ENCODE measurements around the gene UTS2R.

The UTS2R gene

DNA sequence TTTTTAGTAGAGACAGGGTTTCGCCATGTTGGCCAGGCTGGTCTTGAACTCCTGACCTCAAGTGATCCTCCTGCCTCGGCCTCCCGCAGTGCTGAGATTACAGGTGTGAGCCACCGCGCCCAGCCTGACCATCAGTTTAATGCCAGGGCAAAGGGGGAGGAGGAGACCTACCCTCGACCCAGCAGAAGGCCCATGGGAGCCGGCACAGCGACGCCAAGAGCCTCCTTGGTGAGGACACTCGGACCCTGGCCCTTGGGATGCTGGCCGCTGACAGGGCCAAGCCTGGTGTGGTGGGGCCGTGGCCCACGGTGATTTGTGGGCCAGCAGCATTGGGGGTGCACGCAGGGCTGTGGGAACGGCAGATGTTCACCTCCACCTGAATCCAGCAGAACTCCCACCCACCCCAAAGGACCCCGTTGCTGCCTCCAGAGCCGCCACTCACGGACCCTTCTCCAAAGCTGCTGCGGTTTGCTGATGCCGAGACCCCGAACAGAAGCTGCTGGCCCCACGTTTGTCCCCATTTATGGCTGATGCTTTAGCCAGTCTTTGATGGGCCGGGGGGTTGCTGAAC lies 20.0 kb downstream of the UTS2R start:
- no peak for DNase-seq (ENCODE audit: low spot score)
- H3K36me3 Mint-ChIP-seq (ENCODE audit: low read depth) = no peaks in the 10 kb centered on the region
- no peak overlapping the region for H3K27ac Mint-ChIP-seq
- no peak overlapping the region for H3K4me3 Mint-ChIP-seq
- peaks cover 3% of the 10 kb centered on the region for H3K4me1 Mint-ChIP-seq (ENCODE audit: low read depth)
- no peaks in the 10 kb centered on the region for H3K9me3 Mint-ChIP-seq
- H3K27me3 Mint-ChIP-seq (ENCODE audit: low read depth) = peaks cover 5% of the 10 kb centered on the region

DNA sequence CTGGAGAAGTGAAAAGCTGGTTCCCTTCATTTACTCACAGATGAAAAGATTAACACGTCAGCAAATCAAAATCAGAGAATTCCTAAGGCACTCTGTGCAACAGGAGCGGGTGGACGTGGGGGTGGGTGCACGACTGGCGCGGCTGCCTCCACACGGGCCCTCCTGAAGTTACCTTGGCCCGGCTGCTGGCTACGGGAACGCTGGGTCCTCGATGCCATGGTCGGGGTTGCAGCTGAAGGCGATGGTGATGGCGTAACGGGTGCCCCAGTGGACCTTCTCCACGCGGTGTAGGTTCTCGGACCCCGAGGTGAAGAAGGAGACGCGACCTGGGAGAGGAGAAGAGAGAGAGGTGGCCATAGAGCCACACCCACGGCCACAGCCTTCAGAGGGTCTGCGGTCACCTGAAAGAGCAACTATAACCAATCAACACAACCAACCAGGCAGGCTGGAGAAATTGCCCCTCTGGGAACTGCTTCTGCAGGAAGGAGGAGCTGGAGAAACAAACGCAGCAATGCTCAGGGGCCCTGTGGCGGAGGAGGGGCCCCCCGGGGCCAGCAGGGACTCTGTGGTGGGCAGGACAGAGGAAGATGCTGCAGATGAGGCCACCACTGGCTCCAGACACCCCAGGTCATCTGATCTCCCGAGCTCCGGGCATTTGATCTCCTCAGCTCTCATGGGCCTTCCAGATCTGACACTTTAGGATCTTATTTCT lies 20.8 kb downstream of the UTS2R start:
- Mint-ChIP-seq H3K9me3 (no peaks in the 10 kb centered on the region), H3K36me3 (ENCODE audit: low read depth) (no peaks in the 10 kb centered on the region), H3K4me1 (ENCODE audit: low read depth) (peaks cover 3% of the 10 kb centered on the region), H3K27ac (no peak overlapping the region), H3K27me3 (ENCODE audit: low read depth) (peaks cover 4% of the 10 kb centered on the region), H3K4me3 (no peak overlapping the region)
- DNase-seq (ENCODE audit: low spot score) = no peak

DNA sequence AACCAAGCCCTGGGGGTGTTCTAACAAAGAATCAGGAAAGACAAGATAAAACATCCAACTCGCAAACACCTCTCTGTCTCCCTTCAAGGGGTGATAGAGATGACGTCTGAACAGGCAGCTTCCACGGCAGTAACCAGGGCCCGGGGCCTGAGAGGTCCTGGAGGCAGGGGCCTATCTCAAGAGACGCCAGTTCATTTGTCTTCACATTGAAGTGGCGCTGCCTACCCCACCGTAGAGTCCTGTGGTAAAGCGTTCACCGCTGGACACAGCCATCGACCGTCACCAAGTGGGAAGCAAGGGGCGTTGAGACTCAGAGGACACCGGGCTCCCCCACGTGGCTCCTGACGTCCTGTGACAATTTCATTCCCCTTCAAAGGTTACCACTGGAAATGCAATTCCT lies 21.4 kb downstream of the UTS2R start:
- H3K27me3 Mint-ChIP-seq (ENCODE audit: low read depth) = no peaks in the 10 kb centered on the region
- H3K4me1 Mint-ChIP-seq (ENCODE audit: low read depth) = no peaks in the 10 kb centered on the region
- DNase-seq (ENCODE audit: low spot score) = no peak
- no peaks in the 10 kb centered on the region for H3K36me3 Mint-ChIP-seq (ENCODE audit: low read depth)
- H3K4me3 Mint-ChIP-seq = no peak overlapping the region
- no peak overlapping the region for H3K27ac Mint-ChIP-seq
- no peaks in the 10 kb centered on the region for H3K9me3 Mint-ChIP-seq

DNA sequence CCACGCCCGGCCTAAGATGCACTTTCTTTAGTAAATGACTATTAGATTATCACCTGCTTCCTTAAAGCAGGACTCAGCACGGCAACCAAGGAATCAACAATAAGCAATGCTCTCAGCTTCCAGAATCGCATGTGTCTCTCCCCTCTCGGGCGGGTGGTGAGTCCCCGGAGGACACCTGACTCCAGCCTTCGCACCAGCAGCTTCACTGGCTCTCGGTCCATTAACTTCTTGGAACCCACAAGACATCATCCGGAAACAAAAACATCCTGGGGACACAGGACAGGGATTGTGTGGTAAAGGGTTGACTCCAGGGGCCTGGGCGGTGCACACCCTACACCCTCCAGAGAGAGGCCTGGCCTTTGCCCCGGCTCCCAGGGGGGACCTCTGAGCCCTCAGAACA lies 22.7 kb downstream of the UTS2R start:
- Mint-ChIP-seq H3K27ac (no peak overlapping the region), H3K9me3 (no peaks in the 10 kb centered on the region), H3K4me3 (no peak overlapping the region), H3K4me1 (ENCODE audit: low read depth) (no peaks in the 10 kb centered on the region), H3K27me3 (ENCODE audit: low read depth) (no peaks in the 10 kb centered on the region), H3K36me3 (ENCODE audit: low read depth) (no peaks in the 10 kb centered on the region)
- DNase-seq (ENCODE audit: low spot score) = no peak

DNA sequence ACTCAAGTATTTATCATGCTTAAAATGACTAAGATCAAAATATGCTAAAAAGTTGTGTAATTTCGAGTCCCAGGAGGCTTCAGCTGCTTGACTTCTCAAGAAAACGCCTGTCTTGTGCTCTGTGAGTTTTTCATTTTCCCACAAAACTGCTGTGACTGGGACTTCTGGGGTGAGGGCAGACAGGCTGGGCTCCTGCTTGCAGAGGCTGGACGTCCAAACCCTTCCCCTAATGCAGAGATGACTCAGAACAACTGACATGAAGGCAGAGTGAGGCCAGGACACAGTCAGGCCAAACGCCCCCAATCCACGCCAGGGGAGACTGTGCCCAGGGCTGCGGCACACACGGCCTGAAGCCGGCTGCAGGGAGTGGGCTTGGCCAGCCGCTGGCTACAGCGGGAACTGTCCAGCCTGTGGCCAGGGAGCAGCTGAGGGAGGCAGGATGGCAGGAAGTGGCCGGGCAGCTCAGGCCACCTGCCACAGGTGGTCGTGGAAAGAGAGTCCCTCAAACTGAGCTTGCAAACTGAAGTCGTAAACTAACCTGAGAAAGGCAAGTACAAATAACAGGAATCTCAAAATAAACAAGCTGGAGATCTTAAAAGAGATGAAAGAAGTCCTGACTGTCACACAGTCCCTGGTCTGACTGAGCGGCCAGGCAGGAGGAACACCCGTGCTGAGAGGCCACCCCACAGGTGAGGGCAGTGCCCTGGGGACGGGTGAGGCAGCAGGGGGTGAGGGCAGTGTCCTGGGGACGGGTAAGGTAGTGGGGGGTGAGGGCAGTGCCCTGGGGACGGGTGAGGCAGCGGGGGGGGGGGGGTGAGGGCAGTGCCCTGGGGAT lies 25.3 kb downstream of the UTS2R start:
- Mint-ChIP-seq H3K4me1 (ENCODE audit: low read depth) (peaks cover 10% of the 10 kb centered on the region), H3K36me3 (ENCODE audit: low read depth) (peaks cover 8% of the 10 kb centered on the region), H3K27me3 (ENCODE audit: low read depth) (no peaks in the 10 kb centered on the region), H3K27ac (no peak overlapping the region), H3K4me3 (no peak overlapping the region), H3K9me3 (no peaks in the 10 kb centered on the region)
- DNase-seq (ENCODE audit: low spot score) = no peak

DNA sequence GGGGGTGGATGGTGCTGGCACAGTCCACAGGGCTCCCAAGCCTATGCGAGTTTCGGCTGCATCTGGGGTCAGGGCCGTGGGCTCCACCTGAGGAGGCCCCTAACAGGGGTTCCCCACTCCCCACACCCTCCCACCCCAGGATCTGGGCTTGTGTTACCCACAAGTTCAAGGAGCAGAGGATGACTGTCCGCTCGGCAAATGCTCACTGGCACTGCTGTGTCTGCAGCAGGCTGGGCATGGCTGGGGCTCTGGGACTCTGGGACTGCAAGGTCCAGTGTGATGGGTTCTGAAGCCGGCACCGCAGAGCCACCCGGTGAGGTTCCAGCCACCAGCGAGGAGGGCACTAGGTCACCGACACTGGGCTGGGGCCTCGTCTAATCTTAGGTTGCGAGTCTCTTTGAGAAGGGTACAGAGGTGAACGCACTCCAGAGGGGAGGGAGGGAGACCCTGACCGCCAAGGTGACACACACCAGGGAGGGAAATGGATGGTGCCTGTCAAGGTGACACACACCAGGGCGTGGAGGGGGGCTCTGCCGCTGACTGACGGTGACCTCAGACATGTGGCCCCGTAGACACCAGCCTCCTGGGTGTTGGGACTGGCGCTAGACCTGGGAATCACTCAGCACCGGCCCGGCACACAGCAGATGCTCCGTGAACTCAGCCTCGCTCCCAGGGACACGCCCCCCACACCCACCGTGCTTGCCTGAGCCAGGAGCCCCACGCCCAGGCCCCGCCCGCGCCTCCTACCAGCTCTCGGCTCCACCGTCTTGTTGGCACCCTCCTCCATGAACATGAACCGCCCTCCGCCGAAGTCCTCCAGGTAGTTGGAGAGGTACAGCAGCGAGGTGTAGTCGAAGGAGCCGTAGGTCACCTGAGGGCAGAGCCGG lies 26.1 kb downstream of the UTS2R start:
- no peak overlapping the region for H3K27ac Mint-ChIP-seq
- H3K4me1 Mint-ChIP-seq (ENCODE audit: low read depth) = peaks cover 10% of the 10 kb centered on the region
- DNase-seq (ENCODE audit: low spot score) = no peak
- H3K36me3 Mint-ChIP-seq (ENCODE audit: low read depth) = peaks cover 9% of the 10 kb centered on the region
- H3K4me3 Mint-ChIP-seq = no peak overlapping the region
- no peaks in the 10 kb centered on the region for H3K9me3 Mint-ChIP-seq
- H3K27me3 Mint-ChIP-seq (ENCODE audit: low read depth) = no peaks in the 10 kb centered on the region

DNA sequence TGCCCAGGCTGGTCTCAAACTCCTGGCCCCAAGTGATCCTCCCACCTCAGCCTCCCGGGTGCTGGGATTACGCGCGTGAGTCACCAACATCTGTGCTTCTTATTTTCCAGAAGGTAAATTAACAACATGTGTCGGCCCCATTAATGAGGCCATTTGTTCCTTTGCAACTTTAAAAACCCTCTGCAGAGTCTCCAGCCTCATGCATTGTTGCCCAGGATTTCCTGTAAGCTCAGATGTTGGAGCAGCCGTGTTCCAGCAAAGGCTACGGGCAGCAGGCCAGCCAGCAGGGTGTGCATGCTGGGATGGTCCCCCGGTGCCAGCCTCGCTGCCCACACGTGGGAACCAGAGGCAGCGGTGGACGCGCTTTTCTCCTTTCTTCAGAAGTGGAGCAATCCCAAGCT lies 27.5 kb downstream of the UTS2R start:
- DNase-seq (ENCODE audit: low spot score) = no peak

DNA sequence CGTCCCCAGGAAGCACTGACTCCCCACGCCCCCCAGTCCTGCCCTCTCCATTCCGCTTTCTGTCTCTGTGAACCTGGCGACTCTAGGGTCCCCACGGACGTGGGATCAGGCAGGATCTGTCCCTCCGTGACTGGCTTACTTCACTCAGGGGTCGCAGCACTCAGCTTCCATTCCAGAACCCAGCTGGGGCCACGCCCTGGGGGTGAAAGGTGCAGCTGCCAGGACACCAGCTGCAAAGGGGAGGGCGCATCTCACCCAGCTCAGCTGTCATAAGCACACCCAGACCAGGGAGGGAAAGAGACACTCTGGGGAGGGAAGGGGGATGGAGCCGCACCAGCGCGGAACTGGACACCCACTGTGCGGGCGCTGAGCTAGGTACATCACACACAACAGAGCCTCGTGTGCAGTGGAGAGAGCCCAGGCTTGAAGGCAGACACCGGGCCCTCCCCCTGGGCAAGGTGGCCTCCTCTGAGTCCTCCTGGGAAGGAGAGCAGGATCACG lies 28.1 kb downstream of the UTS2R start:
- Mint-ChIP-seq H3K9me3 (no peaks in the 10 kb centered on the region), H3K4me1 (ENCODE audit: low read depth) (peaks cover 10% of the 10 kb centered on the region), H3K27me3 (ENCODE audit: low read depth) (no peaks in the 10 kb centered on the region), H3K36me3 (ENCODE audit: low read depth) (peaks cover 17% of the 10 kb centered on the region), H3K27ac (no peak overlapping the region), H3K4me3 (no peak overlapping the region)
- no peak for DNase-seq (ENCODE audit: low spot score)

More for the DNA sequence above, 27.5 kb downstream of the UTS2R start:
- Mint-ChIP-seq H3K36me3 (ENCODE audit: low read depth) (peaks cover 17% of the 10 kb centered on the region), H3K4me1 (ENCODE audit: low read depth) (peaks cover 10% of the 10 kb centered on the region), H3K9me3 (no peaks in the 10 kb centered on the region), H3K4me3 (no peak overlapping the region), H3K27me3 (ENCODE audit: low read depth) (no peaks in the 10 kb centered on the region), H3K27ac (no peak overlapping the region)

DNA sequence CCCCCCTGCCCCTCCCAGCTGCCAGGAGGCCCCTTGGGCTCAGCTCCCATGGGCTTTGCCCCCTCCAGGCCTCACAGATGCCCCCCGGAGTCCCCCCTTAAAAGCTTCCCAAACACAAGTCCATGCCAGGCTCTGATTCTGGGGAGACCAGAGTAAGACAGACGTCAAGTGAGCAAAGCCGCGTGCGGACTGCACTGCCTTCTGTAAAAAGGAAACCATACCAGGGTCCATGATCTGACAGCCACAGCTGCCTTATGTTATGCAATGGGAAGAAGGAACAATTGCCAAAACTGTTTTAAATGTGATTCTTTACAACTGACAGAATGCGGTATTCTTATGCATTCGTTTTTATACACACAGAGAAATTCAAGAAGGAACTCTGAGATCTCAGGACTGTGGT lies 28.6 kb downstream of the UTS2R start:
- H3K4me1 Mint-ChIP-seq (ENCODE audit: low read depth) = peaks cover 10% of the 10 kb centered on the region
- H3K36me3 Mint-ChIP-seq (ENCODE audit: low read depth) = peaks cover 17% of the 10 kb centered on the region
- no peaks in the 10 kb centered on the region for H3K27me3 Mint-ChIP-seq (ENCODE audit: low read depth)
- H3K27ac Mint-ChIP-seq = peak overlapping the region; percentile 15
- H3K4me3 Mint-ChIP-seq = peak overlapping the region; percentile 30
- H3K9me3 Mint-ChIP-seq = no peaks in the 10 kb centered on the region
- DNase-seq (ENCODE audit: low spot score) = no peak

DNA sequence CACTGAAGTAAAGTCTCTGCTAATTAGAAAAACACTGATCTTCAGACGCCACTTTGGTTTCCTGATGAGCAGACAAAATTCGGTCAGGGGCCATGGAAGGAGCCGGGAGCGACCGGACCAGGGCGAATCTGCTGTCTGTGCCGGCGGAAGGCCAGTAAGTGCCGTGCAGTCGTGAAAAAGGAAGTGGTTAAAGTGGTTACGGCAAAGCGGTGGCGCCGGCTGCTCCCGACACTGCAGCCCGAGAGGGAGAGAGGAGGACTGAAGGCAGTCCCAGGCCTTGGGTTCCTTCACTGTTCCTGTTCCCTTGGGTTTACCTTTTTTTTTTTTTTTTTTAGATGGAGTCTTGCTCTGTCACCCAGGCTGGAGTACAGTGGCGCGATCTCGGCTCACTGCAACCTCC lies 29.3 kb downstream of the UTS2R start:
- Mint-ChIP-seq H3K4me3 (peak overlapping the region; percentile 85), H3K27me3 (ENCODE audit: low read depth) (no peaks in the 10 kb centered on the region), H3K27ac (peak overlapping the region; percentile 90), H3K4me1 (ENCODE audit: low read depth) (peaks cover 10% of the 10 kb centered on the region), H3K9me3 (no peaks in the 10 kb centered on the region), H3K36me3 (ENCODE audit: low read depth) (peaks cover 18% of the 10 kb centered on the region)
- peak; percentile 65 for DNase-seq (ENCODE audit: low spot score)

DNA sequence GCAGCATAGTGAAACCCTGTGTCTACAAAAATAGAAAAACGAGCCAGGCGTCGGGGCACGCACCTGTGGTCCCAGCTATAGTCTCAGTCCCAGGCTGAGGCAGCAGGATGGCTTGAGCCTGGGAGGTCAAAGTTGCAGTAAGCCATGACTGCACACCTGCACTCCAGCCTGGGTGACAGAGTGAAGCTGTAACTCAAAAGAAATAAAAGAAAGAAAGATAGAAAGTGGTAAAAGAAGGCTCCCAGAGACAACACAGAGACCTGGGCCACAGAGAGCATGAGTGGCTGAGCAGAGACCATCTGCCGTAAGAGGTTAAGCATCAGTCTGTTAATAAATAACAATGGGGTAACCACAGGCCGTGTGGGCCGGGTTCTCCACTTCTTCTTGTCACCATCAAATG lies 31.3 kb downstream of the UTS2R start:
- H3K27ac Mint-ChIP-seq = no peak overlapping the region

DNA sequence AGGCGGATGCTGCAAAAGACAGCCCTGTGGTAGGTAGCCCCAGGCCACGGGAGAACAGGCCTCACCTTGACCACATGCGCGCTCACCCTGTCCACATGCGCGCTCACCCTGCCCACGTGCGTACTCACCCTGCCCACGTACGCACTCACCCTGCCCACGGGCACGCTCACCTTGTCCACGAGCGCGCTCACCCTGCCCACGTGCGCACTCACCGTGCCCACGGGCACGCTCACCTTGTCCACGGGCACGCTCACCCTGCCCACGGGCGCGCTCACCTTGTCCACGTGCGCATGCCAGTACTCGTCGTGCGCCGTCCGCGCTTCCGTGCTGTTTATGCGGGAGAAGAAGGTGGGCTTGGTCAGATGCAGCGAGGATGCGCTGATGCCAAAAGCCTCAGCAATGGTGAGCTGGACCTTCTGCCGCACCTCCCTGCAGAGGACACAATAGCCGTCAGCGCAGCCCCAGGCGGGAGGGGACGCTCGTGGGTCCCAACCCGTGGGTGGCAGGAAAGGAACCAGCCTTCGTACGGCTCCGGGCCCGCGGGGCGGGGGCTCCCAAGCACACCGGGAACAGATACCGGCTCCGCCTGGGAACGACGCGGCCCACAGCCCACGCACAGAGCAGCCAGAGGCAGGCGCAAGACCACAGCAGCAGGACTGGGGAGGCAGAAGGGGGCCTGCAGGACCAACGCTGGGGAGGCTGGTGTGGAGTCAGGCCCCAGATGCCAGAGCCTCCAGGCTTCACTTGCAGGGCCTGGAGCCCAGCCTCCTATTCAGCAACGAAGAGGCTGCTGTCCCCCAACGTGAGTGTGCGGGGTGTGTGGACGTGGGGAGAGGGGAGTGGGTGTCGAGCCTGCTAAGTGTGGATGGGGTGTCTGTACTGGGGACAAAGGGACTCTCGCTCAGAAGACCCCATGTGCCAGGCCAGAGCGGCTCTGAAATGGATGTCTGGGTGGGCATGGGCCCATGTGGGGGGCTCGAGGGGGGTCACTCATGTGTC lies 32.4 kb downstream of the UTS2R start:
- Mint-ChIP-seq H3K27ac (no peak overlapping the region), H3K27me3 (ENCODE audit: low read depth) (no peaks in the 10 kb centered on the region), H3K36me3 (ENCODE audit: low read depth) (peaks cover 21% of the 10 kb centered on the region), H3K4me3 (no peak overlapping the region), H3K9me3 (no peaks in the 10 kb centered on the region), H3K4me1 (ENCODE audit: low read depth) (peaks cover 10% of the 10 kb centered on the region)
- no peak for DNase-seq (ENCODE audit: low spot score)

More for the DNA sequence above, 31.3 kb downstream of the UTS2R start:
- DNase-seq (ENCODE audit: low spot score) = no peak
- Mint-ChIP-seq H3K4me3 (no peak overlapping the region), H3K9me3 (no peaks in the 10 kb centered on the region), H3K27me3 (ENCODE audit: low read depth) (no peaks in the 10 kb centered on the region), H3K36me3 (ENCODE audit: low read depth) (peaks cover 20% of the 10 kb centered on the region), H3K4me1 (ENCODE audit: low read depth) (peaks cover 10% of the 10 kb centered on the region)

All from T-helper 2 cell treated with Interferon-gamma antibody and Interleukin-4, amounts not matched to agents 5 μg/mL and 100 μg/mL, for 36 hours (primary cell).